HTERT RPE-1 (cell line): ENCODE data around the gene TMTC3.

Experiments
- in situ Hi-C: fragments of 300-500 bp; cut with MboI; formaldehyde crosslinking; loops from 4 replicates; pipeline ENCODE4 v1.14.3; 2020; ENCODE audit warnings: low sequenced_read_pairs

Gene TMTC3

DNA sequence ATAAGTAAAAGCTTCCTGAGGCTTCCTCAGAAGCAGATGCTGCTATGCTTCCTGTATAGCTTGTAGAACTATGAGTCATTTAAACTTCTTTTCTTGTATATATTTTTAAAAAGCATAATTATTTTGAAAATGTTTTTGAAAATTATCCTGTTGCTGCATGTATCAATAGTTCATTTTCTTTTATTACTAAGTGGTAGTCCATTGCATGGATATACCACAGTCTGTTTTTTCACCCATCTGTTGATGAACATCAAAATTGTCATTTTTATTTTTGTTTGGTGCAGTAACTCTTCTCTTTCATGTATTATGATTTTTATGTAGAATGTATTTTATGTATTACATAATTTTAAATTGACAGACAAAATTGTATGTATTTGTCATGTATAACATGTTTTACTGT, 81.4 kb downstream of the TMTC3 start:
- in situ Hi-C loops: no loop called here

DNA sequence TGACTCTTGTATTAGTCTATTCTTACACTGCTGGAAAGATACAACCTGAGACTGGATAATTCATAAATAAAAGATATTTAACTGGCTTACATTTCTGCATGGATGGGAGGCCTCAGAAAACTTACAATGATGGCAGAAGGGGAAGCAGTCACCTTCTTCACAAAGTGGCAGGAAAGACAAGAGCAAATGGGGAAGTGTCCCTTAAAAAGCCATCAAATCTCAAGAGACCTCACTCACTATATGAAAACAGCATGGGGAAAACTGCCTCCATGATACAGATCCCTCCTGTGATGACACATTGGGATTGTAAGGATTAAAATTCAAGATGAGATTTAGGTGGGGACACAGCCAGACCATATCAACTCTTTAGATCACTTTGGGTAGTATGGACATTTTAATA, 83.7 kb downstream of the TMTC3 start:
- in situ Hi-C loops: no loop called here

DNA sequence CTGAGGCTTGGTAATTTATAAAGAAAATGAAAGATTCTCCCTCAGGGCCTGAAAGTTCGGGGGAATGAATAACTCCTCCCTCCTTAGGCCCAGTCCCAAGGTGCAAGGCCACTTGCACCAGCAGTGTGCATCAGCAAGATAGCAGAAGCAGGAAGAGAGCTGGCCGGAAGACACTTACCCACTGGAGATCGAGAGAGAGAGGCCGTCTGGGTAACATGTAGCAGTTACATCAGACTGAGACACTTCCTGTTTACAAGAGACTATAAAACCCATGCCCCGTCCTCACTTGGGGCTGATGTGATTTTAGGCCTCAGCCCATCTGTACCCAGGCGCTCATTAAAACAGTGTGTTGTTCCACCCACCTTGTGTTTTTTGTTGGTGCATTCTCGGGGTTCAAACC, 85.2 kb downstream of the TMTC3 start:
- in situ Hi-C loops: no loop called here

DNA sequence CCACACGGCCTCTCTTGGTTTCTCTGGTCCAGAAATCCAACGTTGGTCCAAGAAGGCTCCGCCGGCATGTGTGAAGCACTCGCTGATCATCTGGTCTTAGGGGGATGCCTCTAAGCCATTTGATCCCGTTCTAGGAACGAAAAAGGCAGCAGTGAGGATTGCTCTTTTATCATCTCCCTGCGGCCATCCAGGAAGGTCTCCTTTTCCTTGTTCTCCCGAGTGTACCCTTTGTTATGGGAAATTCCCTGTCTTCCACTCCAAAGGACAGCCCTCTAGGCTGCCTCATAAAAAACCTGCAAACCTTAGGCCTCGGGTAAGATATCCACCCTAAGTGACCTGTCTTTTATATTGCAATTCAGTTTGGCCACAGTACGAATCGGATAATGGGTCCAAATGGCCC, 85.8 kb downstream of the TMTC3 start:
- in situ Hi-C loops: no loop called here

DNA sequence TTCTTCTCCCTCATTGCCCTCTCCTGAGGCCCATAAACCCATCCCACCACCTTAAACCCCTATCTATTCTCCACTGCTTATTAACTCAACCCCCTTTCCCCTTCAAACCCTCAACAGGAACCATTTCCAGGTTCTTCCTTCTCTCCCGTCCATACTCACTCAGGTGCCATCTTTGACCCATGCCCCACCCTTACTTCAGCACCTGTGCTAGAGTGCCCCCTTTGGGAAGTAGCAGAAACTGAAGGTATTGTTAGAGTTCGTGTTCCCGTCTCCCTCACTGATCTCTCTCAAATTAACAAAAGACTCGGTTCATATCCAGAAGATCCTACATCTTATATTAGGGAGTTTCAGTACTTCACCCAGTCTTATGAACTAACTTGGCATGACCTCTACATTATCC, 86.6 kb downstream of the TMTC3 start:
- in situ Hi-C loops: no loop called here

DNA sequence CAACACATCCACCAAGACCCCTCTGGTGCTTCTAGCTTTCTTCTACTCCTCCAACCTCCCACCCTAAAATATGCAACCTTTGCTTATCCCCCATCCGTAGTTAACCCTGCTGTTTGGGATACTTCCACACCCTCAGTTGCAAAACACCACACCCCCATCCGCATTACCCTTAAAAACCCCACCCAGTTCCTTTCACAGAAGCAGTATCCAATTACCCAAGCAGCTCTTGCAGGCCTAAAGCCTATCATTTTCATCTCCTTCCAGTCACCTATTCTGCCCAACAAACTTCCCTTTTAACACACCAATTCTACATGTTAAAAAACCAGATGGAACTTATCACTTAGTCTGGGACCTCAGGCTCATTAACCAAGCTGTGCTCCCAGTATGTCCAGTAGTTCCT, 88.2 kb downstream of the TMTC3 start:
- in situ Hi-C loops: no loop called here

DNA sequence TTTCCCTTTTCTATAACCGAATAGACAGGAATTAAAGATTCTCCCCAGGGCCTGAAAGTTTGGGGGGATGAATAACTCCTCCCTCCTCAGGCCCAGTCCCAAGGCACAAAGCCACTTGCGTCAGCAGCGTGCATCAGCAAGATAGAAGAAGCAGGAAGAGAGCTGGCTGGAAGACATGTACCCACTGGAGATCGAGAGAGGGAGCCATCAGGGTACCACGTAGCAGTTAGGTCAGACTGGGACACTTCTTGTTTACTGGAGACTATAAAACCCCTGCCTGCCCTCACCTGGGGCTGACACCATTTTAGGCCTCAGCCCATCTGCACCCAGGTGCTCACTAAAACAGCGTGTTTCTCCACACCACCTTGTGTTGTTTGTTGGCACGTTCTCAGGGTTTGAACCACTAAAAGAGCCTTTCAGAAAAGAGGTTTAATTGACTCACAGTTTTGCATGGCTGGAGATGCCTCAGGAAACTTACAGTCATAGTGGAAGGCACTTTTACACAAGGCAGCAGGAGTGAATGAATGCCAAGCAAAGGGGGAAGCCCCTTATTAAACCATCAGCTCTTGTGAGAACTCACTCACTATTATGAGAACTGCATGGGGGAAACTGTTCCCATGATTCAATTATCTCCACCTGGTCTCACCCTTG, 93.2 kb downstream of the TMTC3 start:
- in situ Hi-C loops: no loop called here

DNA sequence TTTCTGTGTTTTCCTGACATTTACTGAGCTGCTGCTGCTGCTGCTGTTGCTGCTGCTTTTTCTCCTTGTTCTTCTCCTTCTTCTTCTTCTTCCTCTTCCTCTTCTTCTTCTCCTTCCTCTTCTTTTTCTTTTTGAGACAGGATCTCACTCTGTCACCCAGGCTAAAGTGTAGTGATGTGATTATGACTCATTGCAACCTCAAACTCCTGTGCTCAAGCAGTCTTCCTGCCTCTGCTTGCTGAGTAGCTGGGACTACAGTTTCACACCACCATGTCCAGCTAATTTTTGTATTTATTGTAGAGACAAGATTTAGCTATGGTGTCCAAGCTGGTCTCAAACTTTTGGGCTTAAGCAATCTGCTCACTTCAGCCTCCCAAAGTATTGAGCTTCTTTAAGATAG, 95.8 kb downstream of the TMTC3 start:
- in situ Hi-C loops: no loop called here

DNA sequence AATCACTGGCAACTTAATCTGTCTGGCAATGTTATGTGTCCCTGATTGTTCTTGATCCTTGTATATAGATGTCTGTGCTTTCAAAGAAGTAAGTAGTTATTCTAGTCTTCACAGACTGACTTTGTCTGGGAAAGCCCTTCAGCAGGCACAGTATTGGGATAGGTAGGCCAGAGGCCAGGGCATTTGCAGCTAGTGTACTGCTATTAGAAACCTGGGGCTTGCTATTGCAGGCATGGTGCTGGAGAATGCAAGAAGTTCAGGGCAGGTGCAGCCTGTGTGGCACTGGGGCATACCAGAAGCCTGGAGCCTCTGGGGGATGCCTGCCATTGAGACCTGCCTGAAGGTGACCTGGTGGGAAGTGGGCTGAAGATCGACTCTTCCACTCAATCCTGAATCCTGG, 96.3 kb downstream of the TMTC3 start:
- in situ Hi-C loops: no loop called here

DNA sequence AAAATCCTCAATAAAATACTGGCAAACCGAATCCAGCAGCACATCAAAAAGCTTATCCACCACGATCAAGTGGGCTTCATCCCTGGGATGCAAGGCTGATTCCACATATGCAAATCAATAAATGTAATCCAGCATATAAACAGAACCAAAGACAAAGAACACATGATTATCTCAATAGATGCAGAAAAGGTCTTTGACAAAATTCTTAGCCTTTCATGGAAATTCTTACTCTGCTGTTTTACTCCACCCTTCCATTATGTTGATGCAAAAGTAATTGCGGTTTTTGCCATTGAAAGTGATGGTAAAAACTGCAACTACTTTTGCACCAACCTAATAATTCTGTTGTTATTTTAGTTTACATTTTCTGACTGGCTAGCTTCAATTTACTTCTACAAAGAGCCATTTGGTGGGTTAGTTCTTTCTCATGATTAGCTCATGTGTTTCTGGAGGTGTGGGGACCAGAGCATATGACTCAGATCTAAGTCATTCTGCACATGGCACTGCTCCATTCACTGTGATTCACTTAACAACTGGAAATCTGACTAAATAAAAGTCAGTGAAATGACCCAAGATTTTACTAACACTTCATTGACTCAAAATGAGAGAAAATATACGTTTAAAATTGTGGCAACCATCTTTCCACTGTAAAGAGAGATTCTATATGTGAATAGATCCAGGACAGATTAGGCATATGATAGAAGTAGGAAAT, 99.9 kb downstream of the TMTC3 start:
- in situ Hi-C loops: no loop called here

DNA sequence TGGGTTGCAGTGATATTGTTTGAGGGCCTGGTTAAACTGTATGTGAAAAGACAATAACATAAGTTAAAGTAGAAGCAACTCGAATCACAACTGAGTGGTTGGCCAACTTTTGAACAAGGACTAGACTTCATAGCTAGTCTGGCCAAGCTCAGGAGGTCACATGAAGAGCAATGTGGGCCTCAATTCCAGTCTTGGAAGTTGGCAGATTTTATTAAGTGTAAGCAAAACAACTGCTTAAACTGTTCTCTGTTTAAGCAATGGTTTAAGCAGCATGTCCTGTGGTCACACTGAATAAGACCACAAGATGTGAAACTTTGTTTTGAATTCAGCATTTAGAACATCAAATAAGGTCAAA, 100.4 kb downstream of the TMTC3 start:
- in situ Hi-C loops: no loop called here

DNA sequence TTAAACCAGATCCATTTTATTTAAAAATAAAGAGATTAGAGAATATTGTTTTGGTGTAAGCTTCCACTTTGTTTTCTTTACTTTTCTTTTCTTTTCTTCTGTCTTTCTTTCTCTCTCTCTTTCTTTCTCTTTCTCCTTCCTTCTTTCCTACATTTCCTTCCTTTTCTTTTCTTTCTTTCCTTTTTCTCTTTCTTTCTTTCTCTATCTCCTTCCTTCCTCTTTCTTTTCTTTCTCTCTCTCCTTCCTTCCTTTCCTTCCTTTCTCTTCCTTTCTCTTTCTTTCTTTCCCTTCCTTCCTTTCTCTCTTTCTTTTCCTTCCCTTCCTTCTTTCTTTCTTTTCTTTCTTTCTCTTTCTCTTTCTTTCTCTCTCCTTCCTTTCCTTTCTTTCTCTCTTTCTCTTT, 100.8 kb downstream of the TMTC3 start:
- in situ Hi-C loops: no loop called here

DNA sequence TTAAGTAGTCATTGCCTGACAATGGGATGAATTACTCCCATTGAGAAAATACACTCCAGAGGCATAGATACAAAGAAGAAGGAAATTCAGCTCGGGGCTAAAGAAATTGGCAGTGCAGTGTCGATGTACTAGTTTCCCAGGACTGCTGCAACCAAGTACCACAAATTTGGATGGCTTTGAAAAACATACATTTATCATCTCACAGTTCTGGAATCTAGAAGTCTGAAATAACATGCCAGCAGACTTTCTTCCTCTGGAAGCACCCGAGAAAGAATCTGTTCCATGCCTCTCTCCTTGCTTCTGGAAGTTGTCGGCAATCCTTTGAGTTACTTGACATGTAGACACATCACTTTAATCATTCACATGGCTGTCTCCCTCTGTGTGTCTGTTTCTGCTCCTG, 101.9 kb downstream of the TMTC3 start:
- in situ Hi-C loops: no loop called here

DNA sequence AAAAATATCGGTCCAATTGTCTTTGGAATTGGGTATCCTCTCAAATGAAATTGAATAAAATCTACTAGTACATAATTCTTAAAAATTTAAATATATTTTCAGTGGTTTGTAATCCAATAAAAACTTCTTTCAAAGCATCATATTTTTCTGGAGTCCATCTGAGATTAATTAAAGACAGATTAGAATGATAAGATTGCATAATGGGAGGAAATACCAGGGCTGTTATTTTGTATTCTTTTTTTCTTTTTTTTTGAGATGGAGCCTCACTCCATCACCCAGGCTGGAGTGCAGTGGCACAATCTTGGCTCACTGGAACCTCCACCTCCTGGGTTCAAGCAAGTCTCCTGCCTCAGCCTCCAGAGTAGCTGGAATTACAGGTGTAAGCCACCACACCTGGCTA, 103.8 kb downstream of the TMTC3 start:
- in situ Hi-C loops: no loop called here

DNA sequence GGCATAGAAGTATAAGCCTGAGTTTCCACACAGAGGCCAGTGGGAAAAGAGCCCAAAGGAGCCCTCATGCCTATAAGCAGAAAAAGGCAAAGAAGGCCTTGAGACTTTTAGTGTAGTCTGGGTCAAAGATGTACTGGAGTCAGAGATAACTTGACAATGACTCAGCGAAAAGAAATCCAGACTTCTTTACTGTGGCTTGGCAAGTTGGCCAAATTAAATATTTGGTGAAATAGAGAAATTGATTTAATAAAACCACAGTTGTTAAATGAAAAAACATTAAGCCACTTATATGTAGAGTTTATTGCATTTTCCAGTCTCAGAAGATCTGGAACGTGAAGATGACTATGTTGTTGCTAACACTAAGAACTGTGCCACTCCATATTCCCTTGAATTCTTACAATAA, 105.1 kb downstream of the TMTC3 start:
- in situ Hi-C loops: no loop called here

DNA sequence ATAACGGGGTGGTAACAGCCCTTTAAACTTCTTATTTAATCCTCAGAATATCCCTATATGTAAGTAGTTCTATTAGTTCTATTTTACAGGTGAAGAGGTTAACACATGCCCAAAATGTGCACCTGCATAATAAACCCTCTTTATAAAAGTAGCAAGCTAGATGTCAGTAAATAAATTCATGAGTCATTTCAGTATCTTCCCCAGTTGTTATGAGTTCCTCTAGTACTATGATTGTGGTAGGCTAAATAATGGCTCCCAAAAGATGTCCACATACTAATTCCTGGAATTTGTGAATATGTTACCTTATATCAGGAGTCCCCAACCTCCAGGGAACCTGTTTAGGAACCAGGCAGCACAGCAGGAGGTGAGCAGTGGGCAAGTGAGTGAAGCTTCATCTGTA, 106.5 kb downstream of the TMTC3 start:
- in situ Hi-C loops: no loop called here
